HepG2 (cell line): ENCODE measurements around the gene BCL2L13. TPM values are rescaled to one million over a fixed set of nuclear protein-coding genes. Genes with fewer than 3 reads are reported as not detected.

ENCODE experiments used
- ARNTL ChIP-seq: sonication (generic); formaldehyde crosslinking; IDR thresholded peaks from 2 replicates; pipeline ENCODE4 v1.4.0; 2020; ENCODE audit warnings: mild to moderate bottlenecking, missing genetic modification reagents
- ASH2L ChIP-seq: fragments of 300-600, 200-600 bp; sonication (generic); IDR thresholded peaks from 2 replicates; pipeline ENCODE4 v1.7.0; 2017; ENCODE audit warnings: low read depth, mild to moderate bottlenecking, moderate library complexity, mixed read lengths, low read length; ENCODE audit not compliant: insufficient read length
- BRD4 ChIP-seq: sonication (generic); formaldehyde crosslinking; IDR thresholded peaks from 2 replicates; pipeline ENCODE4 v1.4.0; 2020; ENCODE audit warnings: missing genetic modification reagents
- CC2D1A ChIP-seq: sonication (generic); formaldehyde crosslinking; IDR thresholded peaks from 2 replicates; pipeline ENCODE4 v1.8.1; 2023; ENCODE audit warnings: mild to moderate bottlenecking, missing genetic modification reagents
- CEBPG ChIP-seq: IDR thresholded peaks from 2 replicates; pipeline ENCODE4 v1.6.1; 2016
- CERS6 ChIP-seq: sonication (generic); formaldehyde crosslinking; IDR thresholded peaks from 2 replicates; pipeline ENCODE4 v1.5.0; 2020; ENCODE audit warnings: missing genetic modification reagents
- DDIT3 ChIP-seq: sonication (generic); formaldehyde crosslinking; IDR thresholded peaks from 2 replicates; pipeline ENCODE4 v1.4.0; 2020; ENCODE audit warnings: mild to moderate bottlenecking, missing genetic modification reagents
- DMAP1 ChIP-seq: IDR thresholded peaks from 2 replicates; pipeline ENCODE4 v1.6.1; 2016
- DNMT1 ChIP-seq: sonication (generic); formaldehyde crosslinking; IDR thresholded peaks from 2 replicates; pipeline ENCODE4 v1.5.1; 2020; ENCODE audit warnings: mild to moderate bottlenecking, missing genetic modification reagents
- ELF4 ChIP-seq: sonication (generic); formaldehyde crosslinking; IDR thresholded peaks from 2 replicates; pipeline ENCODE4 v1.5.0; 2020; ENCODE audit warnings: missing genetic modification reagents, mild to moderate bottlenecking, moderate library complexity, borderline replicate concordance
- HNF1B ChIP-seq: sonication (generic); formaldehyde crosslinking; IDR thresholded peaks from 2 replicates; pipeline ENCODE4 v1.5.1; 2020; ENCODE audit warnings: mild to moderate bottlenecking, moderate library complexity, missing genetic modification reagents
- ISX ChIP-seq: sonication (generic); formaldehyde crosslinking; conservative IDR thresholded peaks from 2 replicates; pipeline ENCODE4 v1.5.0; 2020; ENCODE audit warnings: missing genetic modification reagents
- MIER2 ChIP-seq: IDR thresholded peaks from 2 replicates; pipeline ENCODE4 v1.6.1; 2016; ENCODE audit warnings: missing biosample characterization, missing genetic modification reagents
- MXI1 ChIP-seq: IDR thresholded peaks from 3 replicates; pipeline ENCODE4 v1.6.1; 2012; ENCODE audit warnings: low read depth, low read length, inconsistent platforms, borderline replicate concordance
- NR2F6 ChIP-seq, 2 experiments: IDR thresholded peaks; 2 replicates each; pipeline ENCODE4 v1.6.1; 2016; ENCODE audit warnings: antibody characterized with exemption in 1 of 2, mild to moderate bottlenecking in 1 of 2
- PTBP1 ChIP-seq: fragments of 200-400 bp; formaldehyde crosslinking; IDR thresholded peaks from 2 replicates; pipeline ENCODE4 v1.6.1; 2018; ENCODE audit warnings: low read length, low read depth; ENCODE audit not compliant: poor library complexity, severe bottlenecking
- RNF2 ChIP-seq: fragments of 450-650 bp; conservative IDR thresholded peaks from 2 replicates; pipeline ENCODE4 v1.6.1; 2016; ENCODE audit warnings: low read depth
- TCF7 ChIP-seq: sonication (generic); IDR thresholded peaks from 2 replicates; pipeline ENCODE4 v1.6.1; 2016; ENCODE audit warnings: antibody characterized with exemption, low read depth
- U2AF2 ChIP-seq: fragments of 200-400 bp; formaldehyde crosslinking; IDR thresholded peaks from 2 replicates; pipeline ENCODE4 v1.6.1; 2017; ENCODE audit warnings: low read depth, mild to moderate bottlenecking, low read length
- ZBTB7B ChIP-seq: sonication (generic); formaldehyde crosslinking; IDR thresholded peaks from 2 replicates; pipeline ENCODE4 v1.4.0; 2020; ENCODE audit warnings: missing genetic modification reagents
- ZNF235 ChIP-seq: sonication (generic); formaldehyde crosslinking; IDR thresholded peaks from 2 replicates; pipeline ENCODE4 v1.8.1; 2023; ENCODE audit warnings: mild to moderate bottlenecking, missing genetic modification reagents, borderline replicate concordance
- ZNF382 ChIP-seq: sonication (generic); formaldehyde crosslinking; IDR thresholded peaks from 2 replicates; pipeline ENCODE4 v1.5.0; 2020; ENCODE audit warnings: missing genetic modification reagents, mild to moderate bottlenecking, borderline replicate concordance
- ZNF615 ChIP-seq: sonication (generic); formaldehyde crosslinking; IDR thresholded peaks from 2 replicates; pipeline ENCODE4 v1.5.0; 2020; ENCODE audit warnings: mild to moderate bottlenecking, missing genetic modification reagents, borderline replicate concordance
- ZNF629 ChIP-seq: sonication (generic); formaldehyde crosslinking; conservative IDR thresholded peaks from 2 replicates; pipeline ENCODE4 v1.5.0; 2020; ENCODE audit warnings: missing genetic modification reagents
- ZNF678 ChIP-seq: sonication (generic); formaldehyde crosslinking; IDR thresholded peaks from 2 replicates; pipeline ENCODE4 v1.4.0; 2020; ENCODE audit warnings: mild to moderate bottlenecking, missing genetic modification reagents
- polyA plus RNA-seq, 8 experiments: library from polyadenylated mRNA; depleted of rRNA in 3 of 8; stranded (reverse) in 7 of 8; unstranded in 1 of 8; fragments of >200 nt; fragmentation: Illumina TruSeq in 4 of 8; extraction: Trizol in 4 of 8; gene quantifications; 2 replicates each; pipeline versions ENCODE4 v1.2.1 to v1.2.3, GENCODE V29; 2011 to 2016; ENCODE audit warnings: low read depth in 4 of 8, missing spikeins in 1 of 8, mixed read lengths in 1 of 8; ENCODE audit not compliant: insufficient read depth in 1 of 8
- total RNA-seq, 5 experiments: library from RNA; depleted of rRNA; stranded (reverse); fragments of >200 nt; fragmentation: Illumina TruSeq; extraction: Trizol; gene quantifications; 2 replicates each; pipeline ENCODE4 v1.2.3, GENCODE V29; 2016; ENCODE audit warnings: low read depth in 1 of 5

Gene BCL2L13
- total and polyA plus RNA-seq, 2 of the 13 experiments (the other 11 are each of a cell fraction or from before 2014, with no cell fraction given), result 13.5 to 14.6 TPM

GRCh38 chr22:17638432-17639246 is at the start of gene BCL2L13 (continued):
- TF ChIP-seq ARNTL (CRISPR knock-in tag) (no peak), NR2F6 (IDR thresholded peaks at IDR 0.05) (peak; percentile 57; the same call in 1 of the 2 replicates), NR2F6 (CRISPR knock-in tag; IDR thresholded peaks at IDR 0.05) (peak; percentile 56), ASH2L (peak; percentile 3), ZBTB7B (CRISPR knock-in tag) (peak; percentile 41), DDIT3 (CRISPR knock-in tag) (no peak), RNF2 (no peak), ZNF235 (peak; percentile 72; the same call in 1 of the 2 replicates), CERS6 (CRISPR knock-in tag) (no peak), ZNF382 (CRISPR knock-in tag) (no peak), CC2D1A (no peak), PTBP1 (no peak), U2AF2 (no peak; the same call in 1 of the 2 replicates), DMAP1 (CRISPR knock-in tag) (peak; percentile 21; the same call in 1 of the 2 replicates), ISX (CRISPR knock-in tag) (no peak), BRD4 (CRISPR knock-in tag) (peak; percentile 75), ELF4 (no peak), CEBPG (CRISPR knock-in tag) (peak; percentile 50), TCF7 (peak; percentile 7; the same call in 1 of the 2 replicates), MXI1 (peak; percentile 60; the same call in 1 of the 3 replicates), MIER2 (no peak; the same call in 1 of the 2 replicates), ZNF629 (CRISPR knock-in tag) (no peak), ZNF678 (CRISPR knock-in tag) (0 out of 2 replicates have a peak, but pooled peaks have one; percentile 27), HNF1B (CRISPR knock-in tag) (peak; percentile 79; the same call in 1 of the 2 replicates), ZNF615 (CRISPR knock-in tag) (no peak), DNMT1 (CRISPR knock-in tag) (no peak)
